ENCODE data around the gene OGT. TPM values are rescaled to one million over a fixed set of nuclear protein-coding genes. Genes with fewer than 3 reads are reported as not detected.

The OGT gene
- total RNA-seq, 1 experiment from 2014 or later, result 116 TPM

- H3K27me3 Mint-ChIP-seq (ENCODE audit: low read depth), result peaks cover 4% of the 10 kb centered on the region; the same call in 1 of the 2 replicates
These were observed 44.8 kb downstream of the OGT start for GRCh38 chrX:71577682-71578081.

More at GRCh38 chrX:71577682-71578081, 44.8 kb downstream of the OGT start:
- no peak overlapping the region for H3K9ac ChIP-seq (ENCODE audit: extremely low read depth, insufficient read length, low read length)
- H3K18ac ChIP-seq (ENCODE audit: insufficient read length, low read depth, low read length), result no peak overlapping the region
- H3K14ac ChIP-seq (ENCODE audit: insufficient read depth, low read length), result no peak overlapping the region
- H3K9me3 Mint-ChIP-seq, result peaks cover 54 to 64% of the 10 kb centered on the region in 2 experiments
- no peaks in the 10 kb centered on the region for H4K20me1 ChIP-seq (ENCODE audit: control insufficient read depth, insufficient read depth, insufficient read length)
- H4K5ac ChIP-seq (ENCODE audit: insufficient read length, low read depth, low read length), result no peak overlapping the region
- H3K4ac ChIP-seq (ENCODE audit: low read depth, low read length), result no peak overlapping the region
- no peak overlapping the region for H4K8ac ChIP-seq (replicated peaks; ENCODE audit: insufficient read length, low read depth, low read length)
- no peak overlapping the region for H3K27ac Mint-ChIP-seq
- TF ChIP-seq, protein P1, sequence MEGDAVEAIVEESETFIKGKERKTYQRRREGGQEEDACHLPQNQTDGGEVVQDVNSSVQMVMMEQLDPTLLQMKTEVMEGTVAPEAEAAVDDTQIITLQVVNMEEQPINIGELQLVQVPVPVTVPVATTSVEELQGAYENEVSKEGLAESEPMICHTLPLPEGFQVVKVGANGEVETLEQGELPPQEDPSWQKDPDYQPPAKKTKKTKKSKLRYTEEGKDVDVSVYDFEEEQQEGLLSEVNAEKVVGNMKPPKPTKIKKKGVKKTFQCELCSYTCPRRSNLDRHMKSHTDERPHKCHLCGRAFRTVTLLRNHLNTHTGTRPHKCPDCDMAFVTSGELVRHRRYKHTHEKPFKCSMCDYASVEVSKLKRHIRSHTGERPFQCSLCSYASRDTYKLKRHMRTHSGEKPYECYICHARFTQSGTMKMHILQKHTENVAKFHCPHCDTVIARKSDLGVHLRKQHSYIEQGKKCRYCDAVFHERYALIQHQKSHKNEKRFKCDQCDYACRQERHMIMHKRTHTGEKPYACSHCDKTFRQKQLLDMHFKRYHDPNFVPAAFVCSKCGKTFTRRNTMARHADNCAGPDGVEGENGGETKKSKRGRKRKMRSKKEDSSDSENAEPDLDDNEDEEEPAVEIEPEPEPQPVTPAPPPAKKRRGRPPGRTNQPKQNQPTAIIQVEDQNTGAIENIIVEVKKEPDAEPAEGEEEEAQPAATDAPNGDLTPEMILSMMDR (conservative IDR thresholded peaks at IDR 0.05), result no peak
- H4K91ac ChIP-seq (ENCODE audit: insufficient read length, low read depth, low read length), result no peak overlapping the region
- DNase-seq, result no peak
- H3K23ac ChIP-seq (ENCODE audit: insufficient read length, low read depth, low read length), result no peak overlapping the region
- peaks cover 13% of the 10 kb centered on the region for H3K9me3 ChIP-seq (ENCODE audit: control insufficient read depth, low read depth, low read length)
- peaks cover 29 to 55% (median 51%) of the 10 kb centered on the region in 3 experiments for H3K36me3 Mint-ChIP-seq (ENCODE audit: insufficient read depth in 1 of 3, low read depth in 3 of 3)
- no peak overlapping the region for H3K4me2 ChIP-seq (ENCODE audit: insufficient read depth, insufficient read length, low read length)
- no peak overlapping the region for H2BK20ac ChIP-seq (ENCODE audit: low read depth, low read length, poor library complexity, severe bottlenecking)
- H3K27me3 ChIP-seq (ENCODE audit: insufficient read depth, low read length), result no peaks in the 10 kb centered on the region
- no peak overlapping the region for H2BK120ac ChIP-seq (ENCODE audit: low read depth, low read length, poor library complexity, severe bottlenecking)
- WGBS (ENCODE audit: extremely low coverage, insufficient read length, low lambda C conversion rate), result no CpG with 5 or more reads among the region's 24 CpGs
- no peak overlapping the region for H2BK15ac ChIP-seq (ENCODE audit: low read depth, low read length)
- no peak overlapping the region for H2AK5ac ChIP-seq (ENCODE audit: insufficient read length, low read length)
- no peak overlapping the region for H3K27ac ChIP-seq (ENCODE audit: insufficient read length, low read depth, low read length)
- H3K4me1 Mint-ChIP-seq, result 0 out of 4 replicates have a peak, but pooled peaks cover 0 to 10% of the 10 kb centered on the region in 2 experiments
- no peaks in the 10 kb centered on the region for H3K23me2 ChIP-seq (ENCODE audit: insufficient read length, low read depth, low read length, poor library complexity, severe bottlenecking)
- H3K79me1 ChIP-seq (ENCODE audit: insufficient read depth, low read depth, low read length, poor library complexity, severe bottlenecking), result no peaks in the 10 kb centered on the region
- H2BK12ac ChIP-seq (ENCODE audit: insufficient read length, low read depth, low read length), result no peak overlapping the region
- no peak overlapping the region for H3K56ac ChIP-seq (ENCODE audit: insufficient read length, low read depth, low read length)
- H2AFZ ChIP-seq (ENCODE audit: low read length), result no peak overlapping the region
- H3K4me1 ChIP-seq (ENCODE audit: insufficient read depth, low read length), result no peaks in the 10 kb centered on the region
- H2BK5ac ChIP-seq (ENCODE audit: insufficient read length, low read length), result no peak overlapping the region
- H3T11ph ChIP-seq (ENCODE audit: low read length), result no peak overlapping the region
- no peak overlapping the region for H3K4me3 Mint-ChIP-seq
- H3K79me2 ChIP-seq (ENCODE audit: insufficient read depth, low read length), result no peaks in the 10 kb centered on the region
